GM18508 (cell line): ENCODE measurements around the gene GFOD1.
A peak's percentile ranks its signal among the peaks of the same experiment; 100 is the strongest.

Experiments
- ATAC-seq: cut with Tn5 transposase; IDR thresholded peaks from one replicate; pipeline ENCODE4 v1.9.1; 2021; ENCODE audit warnings: moderate number of reproducible peaks; ENCODE audit not compliant: insufficient read depth, unreplicated experiment

The GFOD1 gene

GRCh38 chr6:13429406-13429753 lies 58.0 kb downstream of the GFOD1 start:
- no peak for ATAC-seq

- peak; percentile 9 for ATAC-seq
Measured at GRCh38 chr6:13428583-13429405, 58.6 kb downstream of the GFOD1 start.

- peak; percentile 56 for ATAC-seq
Measured at GRCh38 chr6:13427801-13428582, 59.4 kb downstream of the GFOD1 start.

- no peak for ATAC-seq
Measured at GRCh38 chr6:13427316-13427715, 60.1 kb downstream of the GFOD1 start.

GRCh38 chr6:13425943-13426931 lies 61.2 kb downstream of the GFOD1 start:
- no peak for ATAC-seq

- no peak for ATAC-seq
Measured at GRCh38 chr6:13425270-13425873, 62.0 kb downstream of the GFOD1 start.

GRCh38 chr6:13423252-13423651 lies 64.1 kb downstream of the GFOD1 start:
- ATAC-seq, result no peak

- no peak for ATAC-seq
Measured at GRCh38 chr6:13422681-13423221, 64.6 kb downstream of the GFOD1 start.

GRCh38 chr6:13421425-13422059 lies 65.9 kb downstream of the GFOD1 start:
- ATAC-seq, result no peak

- ATAC-seq, result no peak
Measured at GRCh38 chr6:13420269-13420668, 67.1 kb downstream of the GFOD1 start.

- ATAC-seq, result no peak
Measured at GRCh38 chr6:13419422-13420195, 67.8 kb downstream of the GFOD1 start.

GRCh38 chr6:13418844-13419243 lies 68.6 kb downstream of the GFOD1 start:
- ATAC-seq, result no peak

- ATAC-seq, result no peak
Measured at GRCh38 chr6:13417954-13418353, 69.4 kb downstream of the GFOD1 start.

- no peak for ATAC-seq
Measured at GRCh38 chr6:13417431-13417830, 70.0 kb downstream of the GFOD1 start.

GRCh38 chr6:13415283-13415682 lies 72.1 kb downstream of the GFOD1 start:
- ATAC-seq, result no peak

- no peak for ATAC-seq
Measured at GRCh38 chr6:13413900-13414555, 73.4 kb downstream of the GFOD1 start.

- ATAC-seq, result no peak
Measured at GRCh38 chr6:13413466-13413862, 73.9 kb downstream of the GFOD1 start.
